Hepatocyte (in vitro differentiated cells): ENCODE results near the gene ACTR1A. TPM values are rescaled to one million over a fixed set of nuclear protein-coding genes. Genes with fewer than 3 reads are reported as not detected.

Experiments used
- DNase-seq: peaks from one replicate; pipeline ENCODE4 v3.0.0-alpha.2; 2016; ENCODE audit warnings: low spot score
- H2AFZ ChIP-seq: fragments of 200-600 bp; sonication (generic); 2 replicates; pipeline ENCODE4 v1.6.0; 2016; ENCODE audit warnings: antibody characterized with exemption, mild to moderate bottlenecking
- H3K27ac ChIP-seq: fragments of 200-600 bp; sonication (generic); 2 replicates; pipeline ENCODE4 v1.5.1; 2016; ENCODE audit warnings: mild to moderate bottlenecking
- H3K27me3 ChIP-seq: fragments of 200-600 bp; sonication (generic); 2 replicates; pipeline ENCODE4 v1.6.1; 2016
- H3K36me3 ChIP-seq: fragments of 200-600 bp; sonication (generic); replicated peaks from 2 replicates; pipeline ENCODE4 v1.5.1; 2016; ENCODE audit warnings: low read depth; ENCODE audit not compliant: insufficient read depth
- H3K4me1 ChIP-seq: fragments of 200-600 bp; sonication (generic); 2 replicates; pipeline ENCODE4 v1.5.1; 2016; ENCODE audit warnings: mild to moderate bottlenecking, moderate library complexity; ENCODE audit not compliant: insufficient read depth
- H3K4me2 ChIP-seq: fragments of 200-600 bp; sonication (generic); 2 replicates; pipeline ENCODE4 v1.6.0; 2016
- H3K4me3 ChIP-seq: fragments of 200-600 bp; sonication (generic); 2 replicates; pipeline ENCODE4 v1.5.1; 2016; ENCODE audit warnings: mild to moderate bottlenecking
- H3K79me2 ChIP-seq: fragments of 200-600 bp; sonication (generic); 2 replicates; pipeline ENCODE4 v1.6.0; 2017; ENCODE audit warnings: mild to moderate bottlenecking
- H3K9me2 ChIP-seq: fragments of 200-600 bp; sonication (generic); replicated peaks from 2 replicates; pipeline ENCODE4 v1.6.0; 2017; ENCODE audit warnings: mild to moderate bottlenecking; ENCODE audit not compliant: insufficient read depth
- H3K9me3 ChIP-seq: fragments of 200-600 bp; sonication (generic); 2 replicates; pipeline ENCODE4 v1.5.1; 2016; ENCODE audit warnings: low read depth, mild to moderate bottlenecking
- H4K20me1 ChIP-seq: fragments of 200-600 bp; sonication (generic); 2 replicates; pipeline ENCODE4 v1.6.0; 2016; ENCODE audit warnings: mild to moderate bottlenecking; ENCODE audit not compliant: insufficient read depth, poor library complexity, severe bottlenecking
- EZH2 ChIP-seq: fragments of 200-600 bp; sonication (generic); IDR thresholded peaks from 2 replicates; pipeline ENCODE4 v1.6.1; 2016; ENCODE audit warnings: antibody characterized with exemption, mild to moderate bottlenecking, borderline replicate concordance
- EZH2phosphoT487 ChIP-seq: fragments of 200-600 bp; sonication (generic); IDR thresholded peaks from one replicate; pipeline ENCODE4 v1.6.1; 2018; ENCODE audit warnings: antibody characterized with exemption, mild to moderate bottlenecking, low read depth, moderate library complexity; ENCODE audit not compliant: unreplicated experiment, severe bottlenecking
- WGBS: methylation state at CpG from one replicate; pipeline ENCODE4 v1.1.6; 2016; ENCODE audit warnings: low lambda C conversion rate; ENCODE audit errors: missing lambda C conversion rate; 5-methylcytosine and 5-hydroxymethylcytosine counted together
- polyA plus RNA-seq: library from polyadenylated mRNA; unstranded; fragments of >200 nt; fragmentation: Nextera tagmentation; extraction: Ambion mirVana; gene quantifications from 2 replicates; pipeline ENCODE4 v1.2.1, GENCODE V29; 2016
- total RNA-seq: library from RNA; depleted of rRNA; stranded (reverse); fragments of >200 nt; gene quantifications from 2 replicates; pipeline ENCODE4 v1.2.3, GENCODE V29; 2014
- TF ChIP-seq, protein P1 (sequence below): fragments of 200-600 bp; sonication (generic); IDR thresholded peaks from 2 replicates; pipeline ENCODE4 v1.5.1; 2016; ENCODE audit warnings: antibody characterized with exemption, mild to moderate bottlenecking; ENCODE audit not compliant: poor library complexity

The ACTR1A gene
- total and polyA plus RNA-seq, 2 experiments from 2014 or later = 86.7 to 90.7 TPM

DNA sequence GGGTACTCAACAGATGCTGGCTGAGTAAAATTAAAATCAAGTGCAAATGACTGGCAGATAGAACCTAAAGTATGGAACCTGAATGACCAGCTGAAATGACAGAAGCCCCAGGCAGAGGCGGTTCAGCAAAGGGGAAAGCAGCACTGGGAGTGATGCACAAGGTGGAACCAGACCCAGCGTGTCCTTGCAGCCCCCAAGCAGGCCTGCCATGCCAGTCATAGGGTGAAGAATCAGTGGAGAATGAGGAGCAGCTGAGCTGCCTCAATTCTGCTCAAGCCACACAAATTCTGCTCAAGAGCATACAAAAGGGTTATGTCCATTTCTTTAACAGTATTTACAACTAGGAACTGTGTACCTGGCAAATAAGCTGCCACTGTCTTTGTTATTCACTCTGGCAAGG is 8.7 kb downstream of the ACTR1A start:
- no peak overlapping the region for H3K4me3 ChIP-seq
- H3K9me3 ChIP-seq = no peaks in the 10 kb centered on the region
- no peaks in the 10 kb centered on the region for H3K9me2 ChIP-seq
- H3K4me1 ChIP-seq = no peaks in the 10 kb centered on the region
- no peaks in the 10 kb centered on the region for H3K36me3 ChIP-seq
- no peak overlapping the region for H3K4me2 ChIP-seq
- peaks cover 75% of the 10 kb centered on the region for H4K20me1 ChIP-seq
- H3K79me2 ChIP-seq = peaks cover 91% of the 10 kb centered on the region
- TF ChIP-seq, protein P1, sequence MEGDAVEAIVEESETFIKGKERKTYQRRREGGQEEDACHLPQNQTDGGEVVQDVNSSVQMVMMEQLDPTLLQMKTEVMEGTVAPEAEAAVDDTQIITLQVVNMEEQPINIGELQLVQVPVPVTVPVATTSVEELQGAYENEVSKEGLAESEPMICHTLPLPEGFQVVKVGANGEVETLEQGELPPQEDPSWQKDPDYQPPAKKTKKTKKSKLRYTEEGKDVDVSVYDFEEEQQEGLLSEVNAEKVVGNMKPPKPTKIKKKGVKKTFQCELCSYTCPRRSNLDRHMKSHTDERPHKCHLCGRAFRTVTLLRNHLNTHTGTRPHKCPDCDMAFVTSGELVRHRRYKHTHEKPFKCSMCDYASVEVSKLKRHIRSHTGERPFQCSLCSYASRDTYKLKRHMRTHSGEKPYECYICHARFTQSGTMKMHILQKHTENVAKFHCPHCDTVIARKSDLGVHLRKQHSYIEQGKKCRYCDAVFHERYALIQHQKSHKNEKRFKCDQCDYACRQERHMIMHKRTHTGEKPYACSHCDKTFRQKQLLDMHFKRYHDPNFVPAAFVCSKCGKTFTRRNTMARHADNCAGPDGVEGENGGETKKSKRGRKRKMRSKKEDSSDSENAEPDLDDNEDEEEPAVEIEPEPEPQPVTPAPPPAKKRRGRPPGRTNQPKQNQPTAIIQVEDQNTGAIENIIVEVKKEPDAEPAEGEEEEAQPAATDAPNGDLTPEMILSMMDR = no peak
- TF ChIP-seq EZH2 (no peak), EZH2phosphoT487 (no peak)
- no peaks in the 10 kb centered on the region for H3K27me3 ChIP-seq
- DNase-seq = no peak
- H2AFZ ChIP-seq = no peak overlapping the region
- 100% methylated on average over 2 of the region's 2 CpGs for WGBS
- H3K27ac ChIP-seq = no peak overlapping the region

DNA sequence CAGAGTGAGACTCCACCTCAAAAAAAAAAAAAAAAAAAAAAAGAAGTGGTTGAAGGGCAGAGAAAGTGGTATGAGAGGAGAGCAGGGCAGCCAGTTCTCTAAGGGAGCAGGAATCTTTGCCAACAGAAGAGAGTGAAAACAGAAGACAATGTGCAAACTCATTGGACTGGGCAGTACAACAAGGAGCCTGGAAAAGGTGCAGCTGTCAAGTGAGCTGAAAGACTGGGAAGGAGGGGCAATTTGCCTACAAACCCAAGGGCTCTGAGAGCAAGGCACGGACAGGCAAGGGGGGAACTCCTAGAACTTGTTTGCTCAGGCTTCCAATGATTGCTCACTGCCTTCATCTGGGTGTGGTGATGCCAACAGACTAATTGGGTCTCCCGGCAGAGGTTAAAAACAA is 9.5 kb downstream of the ACTR1A start:
- H3K4me2 ChIP-seq = no peak overlapping the region
- TF ChIP-seq EZH2phosphoT487 (no peak), EZH2 (no peak)
- TF ChIP-seq, protein P1 = no peak
- peaks cover 69% of the 10 kb centered on the region for H4K20me1 ChIP-seq
- no peaks in the 10 kb centered on the region for H3K27me3 ChIP-seq
- peaks cover 86% of the 10 kb centered on the region for H3K79me2 ChIP-seq
- H2AFZ ChIP-seq = no peak overlapping the region
- H3K4me1 ChIP-seq = no peaks in the 10 kb centered on the region
- no peaks in the 10 kb centered on the region for H3K9me3 ChIP-seq
- H3K9me2 ChIP-seq = no peaks in the 10 kb centered on the region
- WGBS = 53% methylated on average over 2 of the region's 2 CpGs
- H3K27ac ChIP-seq = no peak overlapping the region
- peak; percentile 26 for DNase-seq
- no peaks in the 10 kb centered on the region for H3K36me3 ChIP-seq
- no peak overlapping the region for H3K4me3 ChIP-seq

DNA sequence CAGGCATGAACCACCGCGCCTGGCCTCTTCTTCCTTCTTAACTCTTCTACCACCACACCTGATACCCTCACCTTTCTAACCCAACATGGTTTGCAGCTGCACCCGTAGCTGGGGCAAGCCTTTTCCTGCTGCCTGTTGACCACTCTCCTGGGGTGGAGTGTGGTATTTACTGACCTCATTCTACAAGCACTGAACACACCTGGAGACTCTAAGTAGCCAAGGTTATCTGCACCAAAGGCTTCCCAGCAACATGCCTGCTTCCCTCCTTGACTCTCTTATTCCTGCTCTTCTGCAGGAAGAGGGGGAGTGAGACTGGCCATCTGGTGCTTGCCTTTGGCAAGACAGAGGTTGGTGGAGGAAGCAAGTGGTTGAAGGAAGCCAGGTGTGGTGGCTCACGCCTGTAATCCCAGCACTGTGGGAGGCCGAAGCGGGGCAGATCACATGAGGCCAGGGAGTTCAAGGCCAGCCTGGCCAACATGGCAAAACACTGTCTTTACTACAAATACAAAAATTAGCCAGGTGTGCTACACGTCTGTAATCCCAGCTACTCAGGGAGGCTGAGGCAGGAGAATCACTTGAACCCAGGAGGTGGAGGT is 10.1 kb downstream of the ACTR1A start:
- Histone ChIP-seq H3K9me2 (no peaks in the 10 kb centered on the region), H2AFZ (no peak overlapping the region), H3K4me3 (no peak overlapping the region), H3K27ac (no peak overlapping the region), H3K4me2 (no peak overlapping the region), H3K36me3 (no peaks in the 10 kb centered on the region), H3K79me2 (peaks cover 80% of the 10 kb centered on the region), H4K20me1 (peaks cover 64% of the 10 kb centered on the region), H3K9me3 (no peaks in the 10 kb centered on the region), H3K27me3 (no peaks in the 10 kb centered on the region), H3K4me1 (no peaks in the 10 kb centered on the region)
- TF ChIP-seq EZH2phosphoT487 (no peak), EZH2 (no peak)
- TF ChIP-seq, protein P1 = no peak
- over 99% methylated on average over 7 of the region's 7 CpGs for WGBS
- DNase-seq = no peak

DNA sequence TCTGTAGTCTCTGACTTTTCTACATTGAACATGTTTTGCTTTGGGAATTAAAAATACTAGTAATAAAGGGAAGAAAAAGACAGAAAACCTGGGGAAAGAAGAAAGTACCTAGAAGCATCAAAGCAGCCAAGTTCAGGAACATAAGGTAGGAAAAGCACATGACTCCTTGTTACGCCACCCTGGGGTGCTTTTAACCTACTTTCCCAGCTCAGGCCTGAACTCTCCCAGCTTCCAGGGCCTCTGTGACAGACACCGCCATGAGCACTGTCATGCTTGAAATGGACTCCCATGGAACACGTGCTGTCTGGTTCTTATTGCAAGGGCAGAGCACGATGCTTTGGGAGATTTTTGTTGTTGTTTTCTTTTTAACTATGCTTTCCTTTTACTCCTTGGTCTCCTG is 11.4 kb downstream of the ACTR1A start:
- H3K36me3 ChIP-seq = no peaks in the 10 kb centered on the region
- H3K79me2 ChIP-seq = peaks cover 67% of the 10 kb centered on the region
- no peaks in the 10 kb centered on the region for H3K9me3 ChIP-seq
- no peaks in the 10 kb centered on the region for H3K27me3 ChIP-seq
- no peak overlapping the region for H2AFZ ChIP-seq
- no peak overlapping the region for H3K4me2 ChIP-seq
- no peak overlapping the region for H3K4me3 ChIP-seq
- H3K4me1 ChIP-seq = no peaks in the 10 kb centered on the region
- no peak for DNase-seq
- WGBS = 94% methylated on average over 4 of the region's 4 CpGs
- no peaks in the 10 kb centered on the region for H3K9me2 ChIP-seq
- peaks cover 52% of the 10 kb centered on the region for H4K20me1 ChIP-seq
- no peak overlapping the region for H3K27ac ChIP-seq
- TF ChIP-seq, protein P1 = no peak
- TF ChIP-seq EZH2phosphoT487 = no peak
- no peak for TF ChIP-seq EZH2
